Stomach (tissue), 4 donors: Measurements from ENCODE around the gene CEP250.

Source experiments
- CTCF ChIP-seq, 7 experiments: fragments of 450-650 bp in 4 of 7; fragments of 200-600 bp in 3 of 7; sonication (generic) in 3 of 7; IDR thresholded peaks; one replicate each; pipeline ENCODE4 v1.5.1; 2016 to 2019; ENCODE audit warnings: antibody characterized with exemption in 7 of 7, control low read depth in 2 of 7, mild to moderate bottlenecking in 1 of 7
- EP300 ChIP-seq: sonication (generic); formaldehyde crosslinking; IDR thresholded peaks from one replicate; pipeline ENCODE4 v1.6.1; 2017; ENCODE audit warnings: antibody characterized with exemption
- POLR2A ChIP-seq, 4 donors: fragments of 450-650 bp; IDR thresholded peaks; one replicate each; pipeline ENCODE4 v1.6.1; 2016; ENCODE audit warnings: antibody characterized with exemption in 4 of 4, control low read depth in 2 of 4, mild to moderate bottlenecking in 1 of 4, moderate library complexity in 1 of 4

- TF ChIP-seq POLR2A (IDR thresholded peaks at IDR 0.05): no peak
- TF ChIP-seq CTCF (IDR thresholded peaks at IDR 0.05): no peak
- no peak for TF ChIP-seq EP300
These were observed 101.5 kb downstream of the CEP250 start for GRCh38 chr20:35556871-35557270.
